OCI-LY3 (cell line): ENCODE measurements around the gene SCD5.

Source experiments
- CTCF ChIP-seq: fragments of 200-600, 300-600 bp; sonication (generic); IDR thresholded peaks from 2 replicates; pipeline ENCODE4 v1.5.1; 2014; ENCODE audit warnings: antibody characterized with exemption, low read length, low read depth
- EZH2phosphoT487 ChIP-seq: fragments of 200-600 bp; shearing (Covaris generic); IDR thresholded peaks from 2 replicates; pipeline ENCODE4 v1.6.1; 2018; ENCODE audit warnings: antibody characterized with exemption, mixed run types, low read depth

DNA sequence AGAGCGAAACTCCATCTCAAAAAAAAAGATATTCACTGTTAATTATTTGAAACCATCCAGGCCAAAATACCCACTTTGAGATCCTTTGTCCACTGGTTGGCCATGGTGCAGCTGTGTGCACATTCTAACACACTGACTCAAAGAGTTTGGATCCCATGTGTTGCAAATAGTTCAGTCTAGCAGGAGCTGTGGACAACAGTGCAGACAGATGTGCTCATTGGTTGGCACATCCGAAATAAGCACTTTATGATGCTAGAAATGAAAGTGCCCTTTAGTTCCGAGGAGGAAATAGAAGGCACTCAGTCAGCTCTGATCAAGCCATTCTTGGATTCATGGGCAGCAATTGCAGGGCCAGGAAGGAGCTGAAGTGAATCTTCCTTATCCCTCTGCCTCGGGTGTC is 173.8 kb downstream of the SCD5 start:
- no peak for TF ChIP-seq CTCF
- no peak for TF ChIP-seq EZH2phosphoT487
